ENCODE data around the gene LCP2.
"Not testable (repeated sequence)": the region's sequence is repeated elsewhere in the genome, so short reads cannot be mapped to it uniquely, and the experiment has no call there.

- TF ChIP-seq CTCF (IDR thresholded peaks at IDR 0.05; ENCODE audit: insufficient read depth, low read depth, low read length); EZH2 (IDR thresholded peaks at IDR 0.05; ENCODE audit: insufficient read depth, low read length): not testable (repeated sequence)
Observed at GRCh38 chr5:170248931-170249227, 48.7 kb downstream of the LCP2 start.
